Measurements from ENCODE around the gene TRMT61B.
A peak's percentile ranks its signal among the peaks of the same experiment; 100 is the strongest.

GRCh38 chr2:28810384-28811285, 59.5 kb downstream of the TRMT61B start, which contains the start of gene SPDYA:
- TF ChIP-seq, protein P1, sequence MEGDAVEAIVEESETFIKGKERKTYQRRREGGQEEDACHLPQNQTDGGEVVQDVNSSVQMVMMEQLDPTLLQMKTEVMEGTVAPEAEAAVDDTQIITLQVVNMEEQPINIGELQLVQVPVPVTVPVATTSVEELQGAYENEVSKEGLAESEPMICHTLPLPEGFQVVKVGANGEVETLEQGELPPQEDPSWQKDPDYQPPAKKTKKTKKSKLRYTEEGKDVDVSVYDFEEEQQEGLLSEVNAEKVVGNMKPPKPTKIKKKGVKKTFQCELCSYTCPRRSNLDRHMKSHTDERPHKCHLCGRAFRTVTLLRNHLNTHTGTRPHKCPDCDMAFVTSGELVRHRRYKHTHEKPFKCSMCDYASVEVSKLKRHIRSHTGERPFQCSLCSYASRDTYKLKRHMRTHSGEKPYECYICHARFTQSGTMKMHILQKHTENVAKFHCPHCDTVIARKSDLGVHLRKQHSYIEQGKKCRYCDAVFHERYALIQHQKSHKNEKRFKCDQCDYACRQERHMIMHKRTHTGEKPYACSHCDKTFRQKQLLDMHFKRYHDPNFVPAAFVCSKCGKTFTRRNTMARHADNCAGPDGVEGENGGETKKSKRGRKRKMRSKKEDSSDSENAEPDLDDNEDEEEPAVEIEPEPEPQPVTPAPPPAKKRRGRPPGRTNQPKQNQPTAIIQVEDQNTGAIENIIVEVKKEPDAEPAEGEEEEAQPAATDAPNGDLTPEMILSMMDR (IDR thresholded peaks at IDR 0.05): peak in 2 of 4 experiments; percentile 8 to 27
- TF ChIP-seq POLR2A (IDR thresholded peaks at IDR 0.05) (peak in 1 of 2 donors; percentile 6), POLR2AphosphoS5 (IDR thresholded peaks at IDR 0.05) (peak; percentile 25)

Measured in gastroesophageal sphincter (tissue), 3 donors.